ENCODE data around the gene ARHGEF37.

ARHGEF37 gene

DNA sequence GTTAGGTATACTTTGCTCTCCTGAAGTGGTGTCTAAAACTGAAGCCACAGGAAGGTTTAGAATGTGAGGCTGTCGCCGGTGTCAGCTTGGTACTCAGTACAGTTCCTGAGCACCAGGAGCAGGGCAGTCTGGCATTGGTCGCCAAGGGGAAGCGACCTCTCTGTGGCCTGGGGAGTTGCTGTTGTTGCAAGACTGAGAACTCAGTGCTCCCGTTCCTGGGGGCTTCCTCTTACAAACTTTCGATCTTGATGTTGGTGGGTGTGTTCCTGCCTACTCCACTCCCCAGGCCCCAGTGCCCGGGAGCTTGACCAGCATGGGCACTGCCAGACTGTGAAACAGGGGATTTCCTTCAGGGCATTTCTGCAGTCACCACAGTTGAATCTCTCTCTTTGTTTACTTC is 96.4 kb downstream of the ARHGEF37 start:
- DNase-seq, result no peak

GRCh38 chr5:149679876-149680809 is 98.8 kb downstream of the ARHGEF37 start:
- DNase-seq, result no peak

DNA sequence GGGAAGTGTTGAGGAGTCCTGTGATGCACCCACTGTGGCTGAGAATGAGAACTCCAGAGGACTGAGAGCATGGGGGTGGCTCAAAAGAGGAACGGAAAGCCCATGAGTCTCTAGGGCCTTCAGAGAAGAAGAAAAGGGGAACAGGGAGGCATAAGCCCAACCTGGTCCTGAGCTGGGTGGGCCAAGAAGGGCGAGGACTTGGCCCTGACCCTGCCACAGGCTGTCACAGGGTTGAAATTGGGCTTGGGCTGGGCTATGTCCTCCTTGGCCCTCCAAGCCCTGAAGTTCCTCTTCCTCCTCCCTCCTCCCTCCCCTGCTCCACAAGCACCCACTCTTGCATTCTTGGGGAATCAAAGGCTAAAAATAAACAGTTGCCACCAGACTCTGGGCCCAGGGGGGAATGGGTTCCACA is 99.5 kb downstream of the ARHGEF37 start:
- no peak for DNase-seq

DNA sequence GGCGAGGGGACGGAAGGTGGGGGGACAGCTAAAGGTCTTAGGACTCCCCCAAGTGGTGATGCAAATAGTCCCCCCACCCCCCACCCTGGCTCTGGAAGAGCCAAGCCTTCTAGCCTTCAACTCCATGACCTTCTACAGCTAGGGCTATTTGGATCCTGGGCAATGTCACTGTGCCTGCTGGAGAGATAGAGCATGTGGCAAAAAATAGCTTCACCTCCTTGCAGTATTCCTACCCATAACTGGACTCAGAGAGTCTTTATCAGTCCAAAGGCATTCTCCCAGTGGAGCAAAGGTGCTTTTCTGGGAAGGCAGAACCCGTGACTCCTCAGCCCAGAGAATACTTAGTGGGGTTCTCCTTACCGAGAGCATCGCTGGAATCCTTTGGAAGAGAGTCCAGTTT is 100.0 kb downstream of the ARHGEF37 start:
- no peak for DNase-seq

DNA sequence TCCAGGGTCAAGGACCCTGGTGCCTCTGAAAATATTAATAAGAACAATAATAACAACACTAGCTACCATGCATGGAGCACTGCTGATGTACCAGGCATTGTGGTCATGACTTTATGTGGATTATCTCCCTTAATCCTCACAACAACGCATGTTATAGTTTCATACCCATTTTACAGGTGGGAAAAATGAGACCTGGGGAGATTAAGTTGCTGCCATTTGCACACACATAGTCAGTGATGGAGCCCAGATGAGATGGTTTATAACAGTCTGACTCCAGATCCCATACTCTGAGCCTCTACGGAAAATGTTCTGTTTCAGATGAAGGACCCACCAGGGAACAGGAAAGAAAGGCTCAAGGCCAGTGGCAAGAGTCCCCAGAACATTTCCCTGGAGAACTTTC is 100.6 kb downstream of the ARHGEF37 start:
- DNase-seq, result no peak

GRCh38 chr5:149682532-149683075 is 101.3 kb downstream of the ARHGEF37 start:
- no peak for DNase-seq

- DNase-seq, result no peak
Observed at GRCh38 chr5:149683964-149684363, 102.7 kb downstream of the ARHGEF37 start.

DNA sequence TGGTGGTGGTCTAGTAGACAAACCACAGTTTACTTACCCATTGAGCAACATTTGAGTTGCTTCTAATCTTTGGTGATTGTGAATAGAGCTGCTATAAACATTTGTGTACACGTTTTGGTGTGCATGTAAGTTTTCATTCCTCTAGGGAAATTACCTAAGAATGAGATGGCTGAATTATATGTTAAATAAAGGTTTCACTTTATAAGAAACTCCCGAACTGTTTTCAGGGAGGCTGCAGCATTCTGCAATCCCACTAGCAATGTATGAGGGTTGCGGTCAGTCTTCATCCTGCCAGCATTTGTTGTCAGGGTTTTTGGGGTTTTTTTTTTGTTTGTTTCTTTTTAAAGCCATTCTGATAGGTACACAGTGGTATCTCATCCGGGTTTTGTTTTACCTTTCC is 103.1 kb downstream of the ARHGEF37 start:
- DNase-seq, result no peak

Measured in T-helper 2 cell (primary cell).